ENCODE measurements around the gene KIF3C.

DNA sequence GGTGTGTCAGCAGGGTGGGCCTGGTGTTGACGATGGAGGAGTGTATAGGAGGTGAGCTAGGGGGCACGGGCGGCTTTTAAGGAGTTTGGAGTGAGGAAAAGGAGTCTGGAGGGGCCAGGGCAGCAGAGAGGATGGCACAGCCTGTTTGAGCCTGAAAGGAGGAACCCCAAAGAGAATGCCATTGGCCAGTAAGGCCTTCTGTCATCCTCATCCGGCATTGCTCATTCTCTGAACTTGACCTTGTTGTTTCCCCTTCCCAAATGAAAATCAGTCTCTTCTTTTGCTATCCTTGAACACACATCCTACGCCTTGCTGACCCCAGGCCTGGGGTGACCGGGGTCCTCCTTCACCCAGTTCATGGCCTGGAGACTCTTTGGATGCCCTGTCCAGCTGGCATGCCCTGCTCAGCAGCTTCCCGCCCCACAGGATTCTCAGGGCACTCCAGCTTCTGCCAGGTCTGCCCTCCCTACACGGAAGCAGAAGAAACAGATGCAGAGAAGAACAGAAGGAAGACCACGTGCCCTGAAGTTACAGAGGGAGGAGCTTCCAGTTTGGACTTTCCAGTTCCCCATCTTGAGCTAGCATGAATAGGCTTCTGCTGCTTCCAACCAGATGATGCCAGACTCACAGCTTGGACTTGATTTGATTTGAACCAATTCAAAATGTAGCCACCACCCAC, 20.5 kb upstream of the KIF3C start:
- TF ChIP-seq CREB1 (IDR thresholded peaks at IDR 0.05) (no peak), POLR2A (IDR thresholded peaks at IDR 0.05; ENCODE audit: control extremely low read depth in 1 of 2, low read depth in 2 of 2, low read length in 2 of 2) (no peak), EZH2 (IDR thresholded peaks at IDR 0.05; ENCODE audit: low read depth, low read length, severe bottlenecking) (no peak), KDM5A (IDR thresholded peaks at IDR 0.05; ENCODE audit: low read length) (no peak)

All from H1 (cell line).